Smooth muscle cell (in vitro differentiated cells): ENCODE results near the gene ARRDC4. TPM values are rescaled to one million over a fixed set of nuclear protein-coding genes. Genes with fewer than 3 reads are reported as not detected.

ENCODE experiments used
- DNase-seq: peaks from one replicate; lab custom pipeline; 2025; ENCODE audit not compliant: unreplicated experiment; lab: John Stamatoyannopoulos, UW
- H2AFZ ChIP-seq: fragments of 200-600 bp; sonication (generic); 2 replicates; pipeline ENCODE4 v1.6.0; 2016; ENCODE audit warnings: antibody characterized with exemption, low read depth, mild to moderate bottlenecking
- H3F3A ChIP-seq: fragments of 200-600 bp; sonication (generic); 2 replicates; pipeline ENCODE4 v1.6.0; 2017; ENCODE audit warnings: antibody characterized with exemption, low read depth
- H3K27ac ChIP-seq: fragments of 200-600 bp; sonication (generic); 2 replicates; pipeline ENCODE4 v1.5.1; 2016; ENCODE audit warnings: low read depth, mild to moderate bottlenecking
- H3K27me3 ChIP-seq: fragments of 200-600 bp; sonication (generic); 2 replicates; pipeline ENCODE4 v1.6.1; 2016; ENCODE audit warnings: low read depth, mild to moderate bottlenecking
- H3K36me3 ChIP-seq: fragments of 200-600 bp; sonication (generic); 2 replicates; pipeline ENCODE4 v1.5.1; 2016; ENCODE audit warnings: low read depth
- H3K4me1 ChIP-seq: fragments of 200-600 bp; sonication (generic); 2 replicates; pipeline ENCODE4 v1.5.1; 2016; ENCODE audit warnings: low read depth
- H3K4me2 ChIP-seq: fragments of 200-600 bp; sonication (generic); 2 replicates; pipeline ENCODE4 v1.6.0; 2016; ENCODE audit warnings: mild to moderate bottlenecking
- H3K4me3 ChIP-seq: fragments of 200-600 bp; sonication (generic); 2 replicates; pipeline ENCODE4 v1.5.1; 2016; ENCODE audit warnings: mild to moderate bottlenecking
- H3K79me2 ChIP-seq: fragments of 200-600 bp; sonication (generic); 2 replicates; pipeline ENCODE4 v1.6.0; 2016; ENCODE audit warnings: low read depth, mild to moderate bottlenecking
- H3K9ac ChIP-seq: fragments of 200-600 bp; sonication (generic); 2 replicates; pipeline ENCODE4 v1.6.0; 2016; ENCODE audit warnings: low read depth
- H3K9me3 ChIP-seq: fragments of 200-600 bp; sonication (generic); replicated peaks from 2 replicates; pipeline ENCODE4 v1.5.1; 2016; ENCODE audit warnings: low read depth
- H4K20me1 ChIP-seq: fragments of 200-600 bp; sonication (generic); 2 replicates; pipeline ENCODE4 v1.6.0; 2016; ENCODE audit warnings: low read depth
- CTCF ChIP-seq: fragments of 200-600 bp; sonication (generic); IDR thresholded peaks from 2 replicates; pipeline ENCODE4 v1.5.1; 2017; ENCODE audit warnings: borderline replicate concordance, mild to moderate bottlenecking, antibody characterized with exemption; ENCODE audit not compliant: insufficient read depth, poor library complexity, severe bottlenecking
- WGBS: methylation state at CpG from one replicate; pipeline ENCODE4 v1.1.7; 2016; ENCODE audit warnings: low lambda C conversion rate; 5-methylcytosine and 5-hydroxymethylcytosine counted together
- polyA plus RNA-seq: library from polyadenylated mRNA; unstranded; fragments of >200 nt; fragmentation: Nextera tagmentation; extraction: Ambion mirVana; gene quantifications from 2 replicates; pipeline ENCODE4 v1.2.1, GENCODE V29; 2016
- total RNA-seq: library from RNA; depleted of rRNA; stranded (reverse); fragments of >200 nt; gene quantifications from 2 replicates; pipeline ENCODE4 v1.2.3, GENCODE V29; 2014

Gene ARRDC4
- total and polyA plus RNA-seq, 2 experiments from 2014 or later: 26.9 to 114 TPM

DNA sequence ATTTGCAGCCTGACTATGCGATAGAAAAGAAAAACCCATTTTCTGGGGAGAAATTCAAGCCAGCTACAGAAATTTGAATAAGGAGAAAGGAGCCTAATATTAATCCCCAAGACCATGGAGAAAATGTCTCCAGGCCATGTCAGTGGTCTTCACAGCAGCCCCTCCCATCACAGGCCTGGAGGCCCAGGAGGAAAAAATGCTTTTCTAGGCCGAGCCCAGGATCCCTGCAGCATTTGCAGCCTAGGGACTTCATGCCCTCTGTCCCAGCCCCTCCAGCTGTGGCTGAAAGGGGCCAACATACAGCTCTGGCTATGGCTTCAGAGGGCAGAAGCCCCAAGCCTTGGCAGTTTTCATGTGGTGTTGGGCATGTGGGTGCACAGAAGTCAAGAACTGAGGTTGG, 26.3 kb downstream of the ARRDC4 start:
- Histone ChIP-seq H3K9me3 (no peaks in the 10 kb centered on the region), H3K4me3 (no peak overlapping the region), H2AFZ (no peak overlapping the region), H3K27ac (no peak overlapping the region), H3K79me2 (no peaks in the 10 kb centered on the region), H3K4me1 (no peaks in the 10 kb centered on the region), H3K4me2 (no peak overlapping the region), H3K9ac (no peak overlapping the region), H3K27me3 (no peaks in the 10 kb centered on the region), H3F3A (peaks cover 4% of the 10 kb centered on the region), H4K20me1 (no peaks in the 10 kb centered on the region), H3K36me3 (no peaks in the 10 kb centered on the region)
- TF ChIP-seq CTCF: no peak
- DNase-seq: no peak
- WGBS: 82% methylated on average over 2 of the region's 2 CpGs

- DNase-seq: no peak
- no peak for TF ChIP-seq CTCF
- Histone ChIP-seq H3K27me3 (no peaks in the 10 kb centered on the region), H3K4me3 (no peak overlapping the region), H4K20me1 (no peaks in the 10 kb centered on the region), H3K79me2 (no peaks in the 10 kb centered on the region), H2AFZ (no peak overlapping the region), H3K4me2 (no peak overlapping the region), H3F3A (no peaks in the 10 kb centered on the region), H3K9ac (no peak overlapping the region), H3K9me3 (no peaks in the 10 kb centered on the region), H3K4me1 (no peaks in the 10 kb centered on the region), H3K36me3 (no peaks in the 10 kb centered on the region), H3K27ac (no peak overlapping the region)
- 80% methylated on average over 2 of the region's 2 CpGs for WGBS
These were observed 28.8 kb downstream of the ARRDC4 start for GRCh38 chr15:97989299-97989698.

GRCh38 chr15:97991972-97992541, 31.6 kb downstream of the ARRDC4 start:
- WGBS: 84% methylated on average over 3 of the region's 3 CpGs
- no peaks in the 10 kb centered on the region for H3K27me3 ChIP-seq
- no peaks in the 10 kb centered on the region for H3K4me1 ChIP-seq
- no peaks in the 10 kb centered on the region for H3K36me3 ChIP-seq
- H3K27ac ChIP-seq: no peak overlapping the region
- no peak overlapping the region for H3K4me3 ChIP-seq
- no peaks in the 10 kb centered on the region for H3K9me3 ChIP-seq
- no peak overlapping the region for H3K9ac ChIP-seq
- no peaks in the 10 kb centered on the region for H3K79me2 ChIP-seq
- H4K20me1 ChIP-seq: no peaks in the 10 kb centered on the region
- no peak for DNase-seq
- H3K4me2 ChIP-seq: no peak overlapping the region
- no peak overlapping the region for H2AFZ ChIP-seq
- H3F3A ChIP-seq: no peaks in the 10 kb centered on the region
- no peak for TF ChIP-seq CTCF

- Histone ChIP-seq H2AFZ (no peak overlapping the region), H3K4me2 (peak overlapping the region; percentile 40), H3K4me1 (no peaks in the 10 kb centered on the region), H4K20me1 (no peaks in the 10 kb centered on the region), H3K79me2 (no peaks in the 10 kb centered on the region), H3K27ac (peak overlapping the region; percentile 70), H3K4me3 (no peak overlapping the region), H3K9me3 (no peaks in the 10 kb centered on the region), H3K27me3 (no peaks in the 10 kb centered on the region), H3K36me3 (no peaks in the 10 kb centered on the region), H3F3A (no peaks in the 10 kb centered on the region), H3K9ac (no peak overlapping the region)
- TF ChIP-seq CTCF: no peak
- WGBS: 80% methylated on average over 1 of the region's 1 CpG
- no peak for DNase-seq
These were observed 32.3 kb downstream of the ARRDC4 start for GRCh38 chr15:97992823-97993222.
